ENCODE results near the gene GLYAT.

GRCh38 chr11:58739725-58740430 lies 8.1 kb upstream of the GLYAT start:
- TF ChIP-seq CTCF (IDR thresholded peaks at IDR 0.05) (no peak), POLR2AphosphoS5 (IDR thresholded peaks at IDR 0.05; ENCODE audit: low read depth, low read length) (no peak), REST (IDR thresholded peaks at IDR 0.05; ENCODE audit: insufficient read depth in 1 of 2, low read depth in 2 of 2, low read length in 1 of 2) (no peak)
